ENCODE data around the gene TAF7.
"Not testable (repeated sequence)": the region's sequence is repeated elsewhere in the genome, so short reads cannot be mapped to it uniquely, and the experiment has no call there.

The TAF7 gene

DNA sequence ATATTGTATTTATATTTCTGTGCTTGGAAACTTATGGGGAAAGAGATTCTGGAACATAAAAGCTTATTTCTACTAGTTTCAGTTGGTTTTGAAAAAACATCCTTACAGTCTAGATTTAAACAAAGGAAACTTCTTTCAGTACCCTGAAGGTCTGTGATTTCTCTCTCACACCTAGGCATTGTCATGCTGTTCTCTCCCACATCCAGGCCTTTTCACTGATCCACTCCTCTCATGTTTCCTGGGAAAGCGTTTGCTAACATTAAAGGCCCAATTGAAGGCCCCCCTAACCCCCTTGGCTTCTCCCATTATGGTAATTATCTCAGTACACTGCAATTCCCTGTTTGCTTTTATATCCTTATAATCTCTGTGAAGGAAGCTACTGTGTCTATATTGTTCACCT, 22.2 kb upstream of the TAF7 start:
- FAIRE-seq, result no peak
- DNase-seq (ENCODE audit: insufficient read length, low spot score), result no peak
- TF ChIP-seq SPI1 (IDR thresholded peaks at IDR 0.05; ENCODE audit: low read depth, low read length) (no peak), POU2F2 (IDR thresholded peaks at IDR 0.05; ENCODE audit: low read depth, low read length) (no peak), PAX5 (IDR thresholded peaks at IDR 0.05; ENCODE audit: insufficient read depth, low read length, severe bottlenecking) (no peak), POLR2A (IDR thresholded peaks at IDR 0.05; ENCODE audit: low read depth, low read length) (no peak), TAF1 (IDR thresholded peaks at IDR 0.05; ENCODE audit: low read depth, low read length) (no peak)

DNA sequence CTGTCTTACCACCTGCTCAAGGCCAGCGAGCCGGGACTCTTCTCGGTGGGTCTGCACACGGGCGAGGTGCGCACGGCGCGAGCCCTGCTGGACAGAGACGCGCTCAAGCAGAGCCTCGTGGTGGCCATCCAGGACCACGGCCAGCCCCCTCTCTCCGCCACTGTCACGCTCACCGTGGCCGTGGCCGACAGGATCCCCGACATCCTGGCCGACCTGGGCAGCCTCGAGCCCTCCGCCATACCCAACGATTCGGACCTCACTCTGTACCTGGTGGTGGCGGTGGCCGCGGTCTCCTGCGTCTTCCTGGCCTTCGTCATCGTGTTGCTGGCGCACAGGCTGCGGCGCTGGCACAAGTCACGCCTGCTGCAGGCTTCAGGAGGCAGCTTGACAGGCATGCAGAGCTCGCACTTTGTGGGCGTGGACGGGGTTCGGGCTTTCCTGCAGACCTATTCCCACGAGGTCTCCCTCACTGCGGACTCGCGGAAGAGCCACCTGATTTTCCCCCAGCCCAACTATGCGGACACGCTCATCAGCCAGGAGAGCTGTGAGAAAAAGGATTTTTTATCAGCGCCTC, 20.3 kb upstream of the TAF7 start:
- FAIRE-seq; DNase-seq (ENCODE audit: insufficient read length, low spot score): not testable (repeated sequence)

DNA sequence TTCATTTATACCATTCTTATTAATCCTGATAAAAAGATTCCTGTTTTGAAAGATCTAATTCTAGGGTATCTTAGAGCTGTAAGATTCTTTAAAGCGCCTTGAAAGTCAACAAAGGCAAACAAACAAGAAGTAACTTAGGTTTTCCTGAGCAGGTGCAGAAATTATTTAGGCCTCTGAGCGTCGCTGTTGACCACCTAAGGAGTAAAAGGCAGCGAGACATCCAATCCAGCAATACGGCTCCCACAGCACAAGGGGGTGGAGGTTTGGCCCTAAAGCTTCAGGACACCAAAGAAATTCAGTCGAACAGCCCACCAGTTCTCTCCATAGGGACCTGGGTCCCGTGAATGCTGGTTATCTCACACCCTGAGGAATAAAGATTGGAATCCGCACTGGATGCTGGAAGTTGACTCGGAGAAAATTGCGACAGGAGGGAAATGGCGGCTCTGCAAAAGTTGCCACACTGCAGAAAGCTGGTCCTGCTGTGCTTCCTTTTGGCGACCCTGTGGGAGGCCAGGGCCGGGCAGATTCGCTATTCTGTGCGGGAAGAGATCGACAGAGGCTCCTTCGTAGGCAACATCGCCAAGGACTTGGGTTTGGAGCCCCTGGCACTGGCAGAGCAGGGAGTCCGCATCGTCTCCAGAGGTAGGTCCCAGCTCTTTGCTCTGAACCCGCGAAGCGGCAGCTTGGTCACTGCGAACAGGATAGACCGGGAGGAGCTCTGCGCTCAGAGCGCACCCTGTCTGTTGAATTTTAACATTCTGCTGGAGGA, 18.1 kb upstream of the TAF7 start, which contains the start of gene PCDHGA2:
Gene PCDHGA2 (plus strand): TSS at position 223 of the 769 bp plus-strand sequence.
- no peak for DNase-seq (ENCODE audit: insufficient read length, low spot score)

DNA sequence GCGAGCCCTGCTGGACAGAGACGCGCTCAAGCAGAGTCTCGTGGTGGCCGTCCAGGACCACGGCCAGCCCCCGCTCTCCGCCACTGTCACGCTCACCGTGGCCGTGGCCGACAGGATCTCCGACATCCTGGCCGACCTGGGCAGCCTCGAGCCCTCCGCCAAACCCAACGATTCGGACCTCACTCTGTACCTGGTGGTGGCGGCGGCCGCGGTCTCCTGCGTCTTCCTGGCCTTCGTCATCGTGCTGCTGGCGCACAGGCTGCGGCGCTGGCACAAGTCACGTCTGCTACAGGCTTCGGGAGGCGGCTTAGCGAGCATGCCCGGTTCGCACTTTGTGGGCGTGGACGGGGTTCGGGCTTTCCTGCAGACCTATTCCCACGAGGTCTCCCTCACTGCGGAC, 12.0 kb upstream of the TAF7 start:
- FAIRE-seq; DNase-seq (ENCODE audit: insufficient read length, low spot score): not testable (repeated sequence)

More for the DNA sequence above, 18.1 kb upstream of the TAF7 start, which contains the start of gene PCDHGA2:
- no peak for TF ChIP-seq SPI1 (IDR thresholded peaks at IDR 0.05; ENCODE audit: low read depth, low read length)
- TF ChIP-seq POU2F2 (IDR thresholded peaks at IDR 0.05; ENCODE audit: low read depth, low read length), result no peak
- TF ChIP-seq POLR2A (IDR thresholded peaks at IDR 0.05; ENCODE audit: low read depth, low read length), result no peak
- no peak for TF ChIP-seq PAX5 (IDR thresholded peaks at IDR 0.05; ENCODE audit: insufficient read depth, low read length, severe bottlenecking)
- TF ChIP-seq POLR2AphosphoS5 (IDR thresholded peaks at IDR 0.05; ENCODE audit: low read depth, low read length), result no peak
- TF ChIP-seq TAF1 (IDR thresholded peaks at IDR 0.05; ENCODE audit: low read depth, low read length), result no peak
- FAIRE-seq, result no peak

DNA sequence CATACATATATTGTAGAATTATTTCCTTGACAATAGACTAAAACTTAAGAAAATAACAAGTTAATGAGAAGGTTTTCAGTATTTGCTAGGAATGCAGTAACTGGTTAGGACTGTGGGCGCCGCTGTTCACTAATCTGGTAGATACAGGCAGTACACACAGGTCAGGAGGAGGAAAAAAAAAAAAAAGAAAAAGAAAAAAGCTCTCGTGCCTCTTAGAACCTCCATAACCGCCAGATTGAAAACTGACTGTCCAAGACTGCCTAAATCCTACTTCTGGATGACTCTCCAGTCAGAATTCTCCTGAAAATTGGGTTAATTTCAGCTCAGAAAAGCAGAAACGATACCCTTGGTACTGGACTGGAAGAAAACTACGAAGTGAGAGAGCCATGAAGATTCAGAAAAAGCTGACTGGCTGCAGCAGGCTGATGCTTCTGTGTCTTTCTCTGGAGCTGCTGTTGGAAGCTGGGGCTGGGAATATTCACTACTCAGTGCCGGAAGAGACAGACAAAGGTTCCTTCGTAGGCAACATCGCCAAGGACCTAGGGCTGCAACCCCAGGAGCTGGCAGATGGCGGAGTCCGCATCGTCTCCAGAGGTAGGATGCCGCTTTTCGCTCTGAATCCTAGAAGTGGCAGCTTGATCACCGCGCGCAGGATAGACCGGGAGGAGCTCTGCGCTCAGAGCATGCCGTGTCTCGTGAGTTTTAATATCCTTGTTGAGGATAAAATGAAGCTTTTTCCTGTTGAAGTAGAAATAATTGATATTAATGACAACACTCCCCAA, 9.9 kb upstream of the TAF7 start, which contains the start of gene PCDHGA1:
Gene PCDHGA1 (plus strand): TSS at position 216 of the 782 bp plus-strand sequence.
- FAIRE-seq, result no peak
- no peak for TF ChIP-seq SPI1 (IDR thresholded peaks at IDR 0.05; ENCODE audit: low read depth, low read length)
- TF ChIP-seq PAX5 (IDR thresholded peaks at IDR 0.05; ENCODE audit: insufficient read depth, low read length, severe bottlenecking), result no peak
- TF ChIP-seq POLR2AphosphoS5 (IDR thresholded peaks at IDR 0.05; ENCODE audit: low read depth, low read length), result no peak
- no peak for TF ChIP-seq POU2F2 (IDR thresholded peaks at IDR 0.05; ENCODE audit: low read depth, low read length)
- no peak for TF ChIP-seq POLR2A (IDR thresholded peaks at IDR 0.05; ENCODE audit: low read depth, low read length)
- no peak for TF ChIP-seq TAF1 (IDR thresholded peaks at IDR 0.05; ENCODE audit: low read depth, low read length)

DNA sequence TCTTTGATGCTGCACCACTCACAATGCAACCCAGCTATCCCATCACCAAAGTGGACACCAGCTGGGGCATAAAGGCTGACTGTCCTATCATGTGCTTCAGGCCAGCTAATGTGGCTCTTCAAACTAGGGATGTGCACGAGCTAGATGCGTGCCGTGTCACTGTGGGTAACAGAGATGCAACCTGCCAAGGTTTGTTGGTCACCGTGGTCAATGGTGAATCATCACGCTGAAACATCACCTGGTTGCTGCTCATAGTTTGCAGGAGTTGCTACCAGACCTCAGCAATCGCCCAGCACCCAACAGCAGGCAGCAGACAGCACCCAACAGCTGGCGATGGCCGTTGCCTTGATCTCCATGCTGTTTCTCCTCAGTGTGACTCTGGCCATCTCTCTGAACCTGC, 7.6 kb upstream of the TAF7 start:
- TF ChIP-seq TAF1 (IDR thresholded peaks at IDR 0.05; ENCODE audit: low read depth, low read length), result no peak
- no peak for TF ChIP-seq PAX5 (IDR thresholded peaks at IDR 0.05; ENCODE audit: insufficient read depth, low read length, severe bottlenecking)
- no peak for FAIRE-seq
- no peak for DNase-seq (ENCODE audit: insufficient read length, low spot score)

More for the DNA sequence above, 9.9 kb upstream of the TAF7 start, which contains the start of gene PCDHGA1:
- no peak for DNase-seq (ENCODE audit: insufficient read length, low spot score)

DNA sequence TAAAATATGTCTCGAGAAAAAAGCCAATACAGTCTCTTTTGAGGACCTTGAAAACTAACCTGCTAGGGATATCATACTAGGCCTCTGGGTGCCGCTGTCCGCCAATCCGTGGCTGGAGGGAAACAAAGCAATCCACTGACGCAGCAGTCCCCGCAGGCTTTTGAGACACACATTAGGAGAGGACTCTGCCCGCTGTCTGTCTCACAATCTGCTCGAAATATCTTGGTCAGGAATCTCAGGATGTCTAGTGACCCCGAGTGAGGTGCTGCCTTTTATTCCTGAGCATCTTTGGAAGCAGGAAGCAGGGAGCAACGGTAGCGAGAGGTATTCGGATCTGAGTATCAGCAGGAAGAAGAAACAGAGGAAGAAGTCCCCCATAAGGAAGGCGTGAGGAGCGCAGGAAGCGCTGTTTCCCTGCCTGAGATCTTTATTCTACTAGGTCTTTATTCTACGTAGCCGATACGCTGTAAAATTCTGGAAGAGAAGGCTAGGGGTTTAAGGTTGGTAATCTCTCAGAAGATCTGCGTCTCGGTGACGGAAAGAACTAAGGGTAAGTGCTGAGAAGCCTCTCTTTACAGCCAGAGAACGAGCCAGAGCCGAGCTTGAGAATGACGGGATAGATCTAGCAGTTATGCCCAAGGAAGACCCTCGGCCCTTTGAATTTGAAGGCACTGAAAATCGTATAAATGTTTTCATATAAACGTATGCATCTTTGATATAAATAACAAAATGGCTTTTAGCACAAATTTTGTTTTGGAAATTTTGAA, 5.7 kb upstream of the TAF7 start:
- FAIRE-seq, result peak; percentile 76
- TF ChIP-seq POU2F2 (IDR thresholded peaks at IDR 0.05; ENCODE audit: low read depth, low read length), result no peak
- no peak for TF ChIP-seq PAX5 (IDR thresholded peaks at IDR 0.05; ENCODE audit: insufficient read depth, low read length, severe bottlenecking)
- no peak for TF ChIP-seq POLR2AphosphoS5 (IDR thresholded peaks at IDR 0.05; ENCODE audit: low read depth, low read length)
- no peak for TF ChIP-seq POLR2A (IDR thresholded peaks at IDR 0.05; ENCODE audit: low read depth, low read length)
- no peak for TF ChIP-seq TAF1 (IDR thresholded peaks at IDR 0.05; ENCODE audit: low read depth, low read length)
- no peak for TF ChIP-seq SPI1 (IDR thresholded peaks at IDR 0.05; ENCODE audit: low read depth, low read length)
- DNase-seq (ENCODE audit: insufficient read length, low spot score), result no peak

DNA sequence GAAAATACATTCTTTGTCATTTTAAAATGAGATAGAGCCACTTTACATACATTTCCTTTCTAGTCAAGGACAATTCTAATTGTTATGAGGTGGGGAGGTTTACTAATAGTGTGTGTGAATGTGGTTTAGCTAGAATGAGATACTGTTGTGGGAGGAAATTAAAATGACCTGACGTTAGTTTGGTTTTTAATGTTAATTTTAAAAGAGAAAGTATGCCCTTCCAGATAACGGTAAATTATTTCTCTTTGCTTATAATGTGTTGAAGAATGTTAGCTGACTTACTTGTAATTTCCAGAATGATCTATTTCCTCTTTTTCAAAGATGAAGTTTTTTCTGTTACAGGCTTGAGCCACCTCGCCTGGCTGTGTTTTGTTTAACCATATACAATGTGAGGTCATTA, 1.7 kb upstream of the TAF7 start:
- FAIRE-seq (no peak), DNase-seq (ENCODE audit: insufficient read length, low spot score) (no peak)
- TF ChIP-seq PAX5 (IDR thresholded peaks at IDR 0.05; ENCODE audit: insufficient read depth, low read length, severe bottlenecking), result no peak
- TF ChIP-seq SPI1 (IDR thresholded peaks at IDR 0.05; ENCODE audit: low read depth, low read length), result 0 out of 2 replicates have a peak, but pooled peaks have one; percentile 24
- TF ChIP-seq POLR2A (IDR thresholded peaks at IDR 0.05; ENCODE audit: low read depth, low read length), result no peak
- no peak for TF ChIP-seq TAF1 (IDR thresholded peaks at IDR 0.05; ENCODE audit: low read depth, low read length)
- TF ChIP-seq POU2F2 (IDR thresholded peaks at IDR 0.05; ENCODE audit: low read depth, low read length), result no peak
- TF ChIP-seq POLR2AphosphoS5 (IDR thresholded peaks at IDR 0.05; ENCODE audit: low read depth, low read length), result no peak

DNA sequence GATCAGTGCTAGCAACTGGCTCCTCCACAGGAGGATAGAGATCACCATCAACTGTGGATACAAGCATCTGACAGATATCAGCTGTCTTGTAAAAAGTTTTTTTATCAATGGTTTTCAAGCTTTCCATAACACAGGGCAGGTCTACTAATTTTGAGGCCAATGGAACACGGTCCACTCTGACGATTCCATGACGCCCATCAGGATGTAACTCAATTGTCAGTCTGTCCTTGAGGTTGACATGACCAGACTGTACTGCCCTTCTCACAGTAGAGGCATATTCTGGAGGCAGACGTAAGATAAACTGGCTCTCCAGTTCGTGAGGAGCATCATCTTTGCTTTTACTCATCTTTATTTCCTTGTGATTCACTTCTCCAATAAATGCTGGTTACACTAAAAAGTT, 885 bp downstream of the TAF7 start:
- no peak for TF ChIP-seq POLR2AphosphoS5 (IDR thresholded peaks at IDR 0.05; ENCODE audit: low read depth, low read length)
- no peak for TF ChIP-seq SPI1 (IDR thresholded peaks at IDR 0.05; ENCODE audit: low read depth, low read length)
- TF ChIP-seq PAX5 (IDR thresholded peaks at IDR 0.05; ENCODE audit: insufficient read depth, low read length, severe bottlenecking), result no peak
- TF ChIP-seq TAF1 (IDR thresholded peaks at IDR 0.05; ENCODE audit: low read depth, low read length), result no peak
- TF ChIP-seq POLR2A (IDR thresholded peaks at IDR 0.05; ENCODE audit: low read depth, low read length), result no peak
- no peak for TF ChIP-seq POU2F2 (IDR thresholded peaks at IDR 0.05; ENCODE audit: low read depth, low read length)
- DNase-seq (ENCODE audit: insufficient read length, low spot score), result no peak
- FAIRE-seq, result no peak
